H9 (cell line): ENCODE data around the gene THAP11. TPM values are rescaled to one million over a fixed set of nuclear protein-coding genes. Genes with fewer than 3 reads are reported as not detected.

ENCODE experiments used
- DNase-seq: peaks from one replicate; pipeline ENCODE4 v3.0.0-alpha.2; 2017
- H2AFZ ChIP-seq: one replicate; pipeline ENCODE4 v1.6.1; 2013; ENCODE audit warnings: mild to moderate bottlenecking, low read length, control low read depth, moderate library complexity
- H2AK5ac ChIP-seq: 2 replicates; pipeline ENCODE4 v1.6.1; 2013; ENCODE audit warnings: low read length, control low read depth, mixed read lengths; ENCODE audit not compliant: insufficient read length
- H2BK120ac ChIP-seq: one replicate; pipeline ENCODE4 v1.6.1; 2013; ENCODE audit warnings: low read depth, mild to moderate bottlenecking, low read length, control low read depth, inconsistent platforms; ENCODE audit not compliant: poor library complexity, severe bottlenecking
- H2BK12ac ChIP-seq: 2 replicates; pipeline ENCODE4 v1.6.1; 2013; ENCODE audit warnings: low read length, control low read depth, mixed read lengths, low read depth; ENCODE audit not compliant: insufficient read length
- H2BK15ac ChIP-seq: 2 replicates; pipeline ENCODE4 v1.6.1; 2013; ENCODE audit warnings: low read depth, low read length, control low read depth
- H2BK20ac ChIP-seq: one replicate; pipeline ENCODE4 v1.6.1; 2013; ENCODE audit warnings: low read depth, mild to moderate bottlenecking, low read length, control low read depth, inconsistent platforms; ENCODE audit not compliant: poor library complexity, severe bottlenecking
- H2BK5ac ChIP-seq: 2 replicates; pipeline ENCODE4 v1.6.1; 2013; ENCODE audit warnings: low read length, control low read depth, mixed read lengths; ENCODE audit not compliant: insufficient read length
- H3K14ac ChIP-seq: 2 replicates; pipeline ENCODE4 v1.6.1; 2013; ENCODE audit warnings: low read length, control low read depth; ENCODE audit not compliant: insufficient read depth
- H3K18ac ChIP-seq: 2 replicates; pipeline ENCODE4 v1.6.1; 2013; ENCODE audit warnings: low read depth, mild to moderate bottlenecking, mixed read lengths, low read length, control low read depth; ENCODE audit not compliant: insufficient read length
- H3K23ac ChIP-seq: 2 replicates; pipeline ENCODE4 v1.6.1; 2013; ENCODE audit warnings: low read length, control low read depth, mixed read lengths, low read depth; ENCODE audit not compliant: insufficient read length
- H3K23me2 ChIP-seq: 2 replicates; pipeline ENCODE4 v1.6.1; 2013; ENCODE audit warnings: low read depth, mild to moderate bottlenecking, mixed read lengths, low read length, control low read depth; ENCODE audit not compliant: insufficient read length, poor library complexity, severe bottlenecking
- H3K27ac ChIP-seq: 2 replicates; pipeline ENCODE4 v1.5.1; 2013; ENCODE audit warnings: low read length, control low read depth, mixed read lengths, low read depth; ENCODE audit not compliant: insufficient read length
- H3K27me3 ChIP-seq: 2 replicates; pipeline ENCODE4 v1.6.1; 2013; ENCODE audit warnings: low read length, control low read depth, inconsistent platforms; ENCODE audit not compliant: insufficient read depth
- H3K4ac ChIP-seq: 2 replicates; pipeline ENCODE4 v1.6.1; 2013; ENCODE audit warnings: low read depth, mild to moderate bottlenecking, control low read depth, inconsistent platforms, low read length, moderate library complexity
- H3K4me1 ChIP-seq: 2 replicates; pipeline ENCODE4 v1.6.1; 2013; ENCODE audit warnings: low read length, control low read depth, inconsistent platforms; ENCODE audit not compliant: insufficient read depth
- H3K4me2 ChIP-seq: 2 replicates; pipeline ENCODE4 v1.6.1; 2013; ENCODE audit warnings: low read length, control low read depth, mixed read lengths; ENCODE audit not compliant: insufficient read length, insufficient read depth
- H3K56ac ChIP-seq: 2 replicates; pipeline ENCODE4 v1.6.1; 2013; ENCODE audit warnings: low read depth, mild to moderate bottlenecking, mixed read lengths, low read length, control low read depth; ENCODE audit not compliant: insufficient read length
- H3K79me1 ChIP-seq: 2 replicates; pipeline ENCODE4 v1.6.1; 2013; ENCODE audit warnings: low read depth, mild to moderate bottlenecking, moderate library complexity, low read length, control low read depth, inconsistent platforms; ENCODE audit not compliant: insufficient read depth, poor library complexity, severe bottlenecking
- H3K79me2 ChIP-seq: 2 replicates; pipeline ENCODE4 v1.6.1; 2013; ENCODE audit warnings: low read length, control low read depth, inconsistent platforms; ENCODE audit not compliant: insufficient read depth
- H3K9ac ChIP-seq: 2 replicates; pipeline ENCODE4 v1.6.1; 2013; ENCODE audit warnings: low read length, control low read depth, mixed read lengths; ENCODE audit not compliant: insufficient read length; ENCODE audit errors: extremely low read depth
- H3K9me3 ChIP-seq: one replicate; pipeline ENCODE4 v1.6.1; 2013; ENCODE audit warnings: low read depth, low read length, inconsistent platforms; ENCODE audit not compliant: control insufficient read depth
- H3T11ph ChIP-seq: one replicate; pipeline ENCODE4 v1.6.1; 2013; ENCODE audit warnings: mild to moderate bottlenecking, low read length, control low read depth, inconsistent platforms
- H4K20me1 ChIP-seq: one replicate; pipeline ENCODE4 v1.6.1; 2013; ENCODE audit not compliant: control insufficient read depth, insufficient read length, insufficient read depth
- H4K5ac ChIP-seq: 2 replicates; pipeline ENCODE4 v1.6.1; 2013; ENCODE audit warnings: low read depth, mild to moderate bottlenecking, mixed read lengths, low read length, control low read depth; ENCODE audit not compliant: insufficient read length
- H4K8ac ChIP-seq: replicated peaks from 2 replicates; pipeline ENCODE4 v1.6.1; 2013; ENCODE audit warnings: low read length, control low read depth, mixed read lengths, low read depth; ENCODE audit not compliant: insufficient read length
- H4K91ac ChIP-seq: 2 replicates; pipeline ENCODE4 v1.6.1; 2013; ENCODE audit warnings: low read depth, mild to moderate bottlenecking, moderate library complexity, mixed read lengths, low read length, control low read depth; ENCODE audit not compliant: insufficient read length
- H3K27ac Mint-ChIP-seq, 3 experiments: 2 replicates in 2 of 3; 3 replicates in 1 of 3; pipeline ENCODE4 v1.8.0; 2020 to 2021; ENCODE audit warnings: mixed read lengths in 3 of 3, mild to moderate bottlenecking in 1 of 3, moderate library complexity in 1 of 3
- H3K27me3 Mint-ChIP-seq: 2 replicates; pipeline ENCODE4 v1.8.0; 2021; ENCODE audit warnings: low read depth, mild to moderate bottlenecking, moderate library complexity, mixed read lengths
- H3K36me3 Mint-ChIP-seq, 3 experiments: 2 replicates in 2 of 3; 3 replicates in 1 of 3; pipeline ENCODE4 v1.8.0; 2020 to 2021; ENCODE audit warnings: low read depth in 3 of 3, mixed read lengths in 3 of 3; ENCODE audit not compliant: insufficient read depth in 1 of 3
- H3K4me1 Mint-ChIP-seq, 2 experiments: 2 replicates each; pipeline ENCODE4 v1.8.0; 2020; ENCODE audit warnings: mixed read lengths in 2 of 2
- H3K4me3 Mint-ChIP-seq, 2 experiments: 2 replicates in 1 of 2; 3 replicates in 1 of 2; pipeline ENCODE4 v1.8.0; 2020 to 2021; ENCODE audit warnings: mild to moderate bottlenecking in 2 of 2, mixed read lengths in 2 of 2, moderate library complexity in 1 of 2
- H3K9me3 Mint-ChIP-seq, 2 experiments: 2 replicates in 1 of 2; 3 replicates in 1 of 2; pipeline ENCODE4 v1.8.0; 2020; ENCODE audit warnings: mild to moderate bottlenecking in 2 of 2, mixed read lengths in 2 of 2, moderate library complexity in 1 of 2
- CTCF ChIP-seq: fragments of 200-600 bp; sonication (generic); conservative IDR thresholded peaks from 3 replicates; pipeline ENCODE4 v1.8.0; 2021; ENCODE audit warnings: antibody characterized with exemption, mild to moderate bottlenecking
- WGBS: extraction: QIAGEN DNeasy Blood & Tissue Kit; methylation state at CpG from one replicate; pipeline ENCODE4 v1.1.7; 2013; ENCODE audit warnings: missing lambda C conversion rate, low lambda C conversion rate, mixed read lengths; ENCODE audit not compliant: insufficient read length; ENCODE audit errors: extremely low coverage; 5-methylcytosine and 5-hydroxymethylcytosine counted together
- total RNA-seq: library from RNA; stranded (reverse); gene quantifications from 2 replicates; pipeline ENCODE4 v1.2.1, GENCODE V29; 2021

Gene THAP11
- total RNA-seq, 1 experiment from 2014 or later = 48.9 TPM

GRCh38 chr16:67860589-67861398, 18.7 kb downstream of the THAP11 start:
- H3K27ac Mint-ChIP-seq = no peak overlapping the region; a peak in 1 of 7 replicates
- no peak overlapping the region for H3T11ph ChIP-seq
- no peak overlapping the region for H3K23ac ChIP-seq
- H3K9me3 ChIP-seq = no peaks in the 10 kb centered on the region
- no peak for DNase-seq
- peaks cover 6% of the 10 kb centered on the region; the same call in 1 of the 2 replicates for H3K4me1 ChIP-seq
- no peak for TF ChIP-seq CTCF
- H3K4me2 ChIP-seq = no peak overlapping the region
- H3K36me3 Mint-ChIP-seq = peaks cover 21 to 38% (median 35%) of the 10 kb centered on the region in 3 experiments
- H3K79me1 ChIP-seq = peaks cover 3% of the 10 kb centered on the region
- no peak overlapping the region for H2BK15ac ChIP-seq
- no peak overlapping the region for H3K4ac ChIP-seq
- no CpG with 5 or more reads among the region's 8 CpGs for WGBS
- peaks cover 35 to 50% of the 10 kb centered on the region in 2 experiments for H3K4me1 Mint-ChIP-seq
- no peak overlapping the region for H2AK5ac ChIP-seq
- H3K27ac ChIP-seq = no peak overlapping the region
- no peak overlapping the region for H3K14ac ChIP-seq
- no peak overlapping the region for H2AFZ ChIP-seq
- no peaks in the 10 kb centered on the region for H3K27me3 ChIP-seq
- H2BK5ac ChIP-seq = no peak overlapping the region
- H3K79me2 ChIP-seq = peaks cover 29% of the 10 kb centered on the region; the same call in 1 of the 2 replicates
- no peaks in the 10 kb centered on the region for H3K9me3 Mint-ChIP-seq
- H2BK12ac ChIP-seq = no peak overlapping the region
- H4K8ac ChIP-seq = no peak overlapping the region
- peak overlapping the region; percentile 16 for H4K5ac ChIP-seq
- H3K23me2 ChIP-seq = no peaks in the 10 kb centered on the region
- no peak overlapping the region for H2BK20ac ChIP-seq
- peaks cover 3% of the 10 kb centered on the region for H4K20me1 ChIP-seq
- H4K91ac ChIP-seq = no peak overlapping the region
- H2BK120ac ChIP-seq = no peak overlapping the region
- H3K9ac ChIP-seq = no peak overlapping the region
- no peak overlapping the region for H3K4me3 Mint-ChIP-seq
- no peaks in the 10 kb centered on the region for H3K27me3 Mint-ChIP-seq
- H3K18ac ChIP-seq = no peak overlapping the region
- H3K56ac ChIP-seq = no peak overlapping the region
